Hematopoietic multipotent progenitor cell treated with erythropoietin and hydrocortisone succinate and interleukin-3 and kit ligand, for 17 days (in vitro differentiated cells): Measurements from ENCODE around the gene EXOG.
"Not testable (repeated sequence)": the region's sequence is repeated elsewhere in the genome, so short reads cannot be mapped to it uniquely, and the experiment has no call there.

Experiments used
- DNase-seq: peaks from one replicate; pipeline ENCODE4 v3.0.0-alpha.2; 2015; ENCODE audit warnings: low spot score

Gene EXOG

DNA sequence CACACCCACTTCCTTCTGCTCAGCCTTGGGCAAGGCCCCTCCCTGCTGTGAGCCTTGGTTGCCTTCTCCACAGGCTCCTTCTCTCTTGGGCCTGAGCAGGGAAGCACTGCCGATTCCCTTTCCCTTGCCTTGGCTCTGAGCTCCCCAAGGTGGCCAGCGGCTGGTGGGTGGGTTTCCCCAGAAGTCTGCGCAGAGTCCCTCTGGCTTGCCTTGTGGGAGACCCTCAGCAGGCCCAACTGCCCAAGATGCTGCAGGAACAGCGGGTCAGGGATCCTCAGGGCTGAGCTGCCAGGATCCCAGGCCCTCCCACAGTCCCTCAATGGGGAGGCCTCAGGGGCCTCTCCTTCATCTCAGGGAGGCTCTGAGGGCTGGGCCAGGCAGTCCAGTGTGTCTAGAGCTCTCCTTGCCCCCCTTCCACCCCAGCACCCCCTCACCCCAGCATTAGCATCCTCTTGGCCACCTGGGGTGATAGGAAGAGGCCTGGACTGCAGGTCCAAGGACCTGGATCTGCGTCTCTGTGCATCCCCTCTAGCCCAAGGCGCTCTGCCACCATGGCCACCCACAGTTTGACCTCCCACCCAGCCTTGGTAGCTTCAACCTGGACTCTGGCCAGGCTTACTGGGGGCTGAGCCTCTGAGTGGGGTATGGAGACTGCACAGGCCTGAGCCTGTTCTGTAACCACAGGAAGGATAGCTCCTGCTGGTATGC is 68.6 kb downstream of the EXOG start:
- no peak for DNase-seq

- DNase-seq: no peak
Measured at GRCh38 chr3:38565339-38566214, 69.4 kb downstream of the EXOG start.

DNA sequence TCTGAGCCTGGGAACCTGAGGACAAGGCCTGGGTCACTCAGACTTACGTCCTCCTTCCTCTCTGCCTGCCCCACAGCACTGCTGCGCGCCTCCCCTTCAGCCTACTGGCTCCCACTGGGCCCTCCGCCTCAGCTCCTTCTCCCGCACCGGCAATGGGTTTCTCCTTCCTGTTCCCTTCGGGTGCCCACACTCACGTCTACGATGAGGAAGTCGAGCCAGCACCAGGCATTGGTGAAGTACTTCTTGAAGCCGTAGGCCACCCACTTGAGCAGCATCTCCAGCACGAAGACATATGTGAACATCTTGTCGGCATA is 70.0 kb downstream of the EXOG start:
- DNase-seq: no peak

GRCh38 chr3:38566794-38567193 is 70.7 kb downstream of the EXOG start:
- not testable (repeated sequence) for DNase-seq

DNA sequence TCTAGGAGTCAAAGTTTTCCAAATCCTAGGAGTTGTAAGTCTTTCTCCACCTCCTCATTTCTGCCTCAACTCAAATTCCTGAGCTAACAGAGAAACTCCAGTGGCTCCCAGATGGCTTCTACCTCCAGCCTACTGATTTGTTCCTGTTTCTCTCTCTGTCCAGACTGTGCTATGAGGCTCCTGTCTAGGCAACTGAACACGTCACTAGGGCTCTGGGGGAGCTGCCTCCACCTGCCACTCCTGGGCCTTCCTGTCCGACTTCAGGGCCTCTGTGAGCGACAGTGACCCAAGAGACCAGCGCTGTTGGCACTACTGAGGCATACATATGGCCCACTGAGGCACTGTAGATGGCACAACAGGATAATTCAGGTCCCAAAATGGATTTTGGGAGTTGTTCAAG is 71.4 kb downstream of the EXOG start:
- no peak for DNase-seq

GRCh38 chr3:38573111-38573510 is 77.0 kb downstream of the EXOG start:
- DNase-seq: no peak

GRCh38 chr3:38573556-38573955 is 77.4 kb downstream of the EXOG start:
- DNase-seq: no peak

DNA sequence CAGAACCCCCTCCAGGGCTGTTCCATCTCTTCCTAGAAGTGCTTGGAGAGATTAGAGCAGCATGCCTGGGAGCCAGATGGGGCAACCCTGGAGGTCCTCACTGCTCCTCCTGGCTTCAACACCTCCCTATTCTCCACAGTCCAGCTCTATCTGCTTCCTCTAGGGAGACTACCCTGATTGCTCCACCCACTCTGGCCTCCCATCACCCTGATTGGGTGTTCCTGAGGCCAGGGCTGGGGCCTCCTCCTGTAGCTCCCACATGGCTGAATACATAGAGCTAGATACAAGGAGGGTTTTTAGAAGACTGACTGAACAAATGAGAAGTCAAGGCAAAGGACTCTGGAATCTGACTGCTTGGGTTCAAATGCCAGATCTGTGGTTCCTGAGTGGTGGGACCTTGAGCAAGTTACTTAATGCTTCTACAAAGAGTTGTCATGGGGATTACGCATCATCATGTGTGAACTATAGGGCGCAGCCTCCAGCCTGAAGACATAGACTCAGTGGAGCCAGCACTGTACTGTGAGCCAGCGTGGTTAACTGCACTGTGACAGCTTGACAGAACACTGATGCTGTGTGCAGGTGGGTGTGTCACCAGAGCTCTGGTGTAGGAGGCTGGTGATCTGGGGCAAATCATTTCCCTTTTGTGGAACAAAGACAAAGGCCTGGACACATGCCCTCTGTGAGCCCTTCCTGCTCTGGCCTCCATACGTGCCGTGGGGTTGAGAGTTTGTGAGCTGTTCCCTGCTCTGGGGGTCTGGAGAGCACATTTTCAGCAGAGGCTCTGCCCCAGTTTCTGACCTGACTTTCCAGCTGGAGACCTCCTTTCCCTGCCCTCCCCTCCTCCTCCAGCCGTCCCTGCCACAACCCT is 78.5 kb downstream of the EXOG start:
- DNase-seq: no peak

DNA sequence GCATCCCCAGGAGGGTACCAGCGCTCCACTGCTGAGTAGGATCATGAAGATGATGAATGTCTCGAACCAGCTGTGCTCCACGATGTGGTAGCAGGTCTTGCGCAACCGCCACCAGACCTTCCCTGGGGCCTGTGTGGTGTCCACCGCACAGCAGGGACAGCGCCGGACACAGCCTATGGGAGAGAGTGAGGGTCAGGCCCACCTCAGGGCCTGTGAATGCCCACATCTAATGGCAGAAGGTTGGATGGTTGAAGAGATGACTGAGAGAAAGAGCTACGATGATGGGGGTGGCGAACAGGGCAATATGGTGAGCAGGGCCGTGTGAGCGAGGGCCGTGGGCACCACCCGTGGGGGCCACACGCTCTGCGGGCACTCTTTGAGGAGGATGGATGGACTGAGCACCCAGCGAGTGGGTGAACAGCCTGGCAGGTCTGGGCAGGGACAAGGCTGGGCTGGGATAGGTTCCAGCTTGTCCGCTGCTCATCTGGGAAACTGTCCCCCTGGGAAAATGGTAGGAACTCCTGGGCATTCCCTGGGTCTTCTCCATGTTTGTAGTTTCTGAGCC is 79.2 kb downstream of the EXOG start:
- DNase-seq: no peak
